ENCODE data around the gene NHLRC4. TPM values are rescaled to one million over a fixed set of nuclear protein-coding genes. Genes with fewer than 3 reads are reported as not detected.
A peak's percentile ranks its signal among the peaks of the same experiment; 100 is the strongest.

The NHLRC4 gene, protein sequence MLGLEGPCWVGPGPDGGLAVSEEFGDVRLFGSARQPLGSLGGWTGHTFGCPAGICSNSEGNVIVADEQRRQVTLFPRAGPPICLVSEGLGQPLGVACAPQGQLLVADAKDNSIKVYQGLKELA
- total RNA-seq: 2.1 and 3.3 TPM in 2 replicates
- polyA plus RNA-seq: 0.34 and 0.66 TPM in 2 replicates
- polyA plus RNA-seq (2012): 1.0 and 1.5 TPM in 2 replicates
- 0.30 and 0.63 TPM in 2 replicates for polyA minus RNA-seq (ENCODE audit: low replicate concordance)

DNA sequence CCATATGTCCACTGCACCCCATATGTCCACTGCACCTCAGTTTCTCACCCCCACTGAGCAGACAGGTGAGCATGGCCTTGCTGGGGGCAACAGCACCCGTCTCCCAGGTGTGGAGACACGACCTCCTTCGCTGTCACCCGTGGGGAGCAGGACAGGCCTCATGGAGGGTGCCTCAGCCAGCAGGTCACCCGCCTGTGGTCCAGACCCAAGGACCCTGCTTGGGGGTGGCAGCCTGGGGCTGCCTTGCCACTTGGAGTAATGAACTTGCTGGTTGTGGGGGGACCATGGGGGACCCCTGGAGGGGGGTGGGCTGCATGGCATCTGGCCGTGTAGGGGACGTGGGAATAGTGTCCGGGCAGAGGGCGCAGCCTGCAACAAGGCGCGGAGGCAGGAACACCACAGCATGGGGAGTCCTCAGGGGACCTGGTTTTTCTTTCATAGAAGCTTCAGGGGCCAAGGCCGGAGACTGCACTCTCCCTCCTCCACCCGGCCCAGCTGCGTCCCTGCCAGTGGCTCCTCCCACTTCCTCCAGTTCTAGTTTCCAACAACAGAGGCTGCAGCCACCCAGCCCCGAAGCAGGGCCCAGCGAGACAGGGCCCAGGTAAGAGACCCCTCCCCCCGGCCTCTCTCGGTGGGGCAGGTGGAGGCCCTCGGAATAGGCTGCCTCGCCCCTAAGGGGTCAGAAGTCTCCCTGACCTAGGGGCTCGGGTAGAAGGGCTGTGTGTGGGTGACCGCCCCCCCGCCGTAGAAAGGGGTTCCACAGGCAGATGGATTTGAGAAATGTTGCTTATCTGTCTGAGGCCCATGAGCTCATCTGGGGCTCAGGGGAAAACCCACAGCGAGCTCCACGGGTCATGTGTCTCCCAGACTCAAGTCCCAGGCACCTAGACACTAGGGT lies at the start of gene NHLRC4:
TSS of gene NHLRC4 (plus strand) at position 531 of the 898 bp plus-strand sequence. CDS start 1,043 bp downstream, outside the sequence.
- Histone ChIP-seq H3K27ac (ENCODE audit: insufficient read depth, low read length) (no peak within 1 kb of the TSS), H3K9me3 (ENCODE audit: control insufficient read depth, insufficient read depth, low read depth, low read length) (no peaks in the 10 kb centered on the region), H3K27me3 (ENCODE audit: control insufficient read depth, insufficient read depth, low read length) (peaks cover 2% of the 10 kb centered on the region), H2AFZ (ENCODE audit: low read length) (no peak within 1 kb of the TSS), H3K36me3 (ENCODE audit: control insufficient read depth, insufficient read depth, low read length) (no peaks in the 10 kb centered on the region), H3K4me3 (replicated peaks in 1 of 4; ENCODE audit: control extremely low read depth in 1 of 4, insufficient read depth in 1 of 4, low read depth in 3 of 4, low read length in 4 of 4) (peak within 1 kb of the TSS in 1 of 4 experiments; percentile 45), H3K4me1 (ENCODE audit: control insufficient read depth, extremely low read depth, insufficient read depth, low read length) (peaks cover 17% of the 10 kb centered on the region), H3K79me2 (ENCODE audit: control insufficient read depth, insufficient read depth, low read length) (peaks cover 9% of the 10 kb centered on the region), H3K9ac (ENCODE audit: insufficient read depth, low read length) (peak within 1 kb of the TSS; percentile 7), H4K20me1 (ENCODE audit: control insufficient read depth, extremely low read depth, insufficient read depth, low read length) (no peaks in the 10 kb centered on the region), H3K4me2 (ENCODE audit: extremely low read depth, insufficient read depth, low read length) (peak within 1 kb of the TSS; percentile 64)
- TF ChIP-seq EZH2 (IDR thresholded peaks at IDR 0.05; ENCODE audit: low read length, missing control alignments): no peak
- TF ChIP-seq, protein P1, sequence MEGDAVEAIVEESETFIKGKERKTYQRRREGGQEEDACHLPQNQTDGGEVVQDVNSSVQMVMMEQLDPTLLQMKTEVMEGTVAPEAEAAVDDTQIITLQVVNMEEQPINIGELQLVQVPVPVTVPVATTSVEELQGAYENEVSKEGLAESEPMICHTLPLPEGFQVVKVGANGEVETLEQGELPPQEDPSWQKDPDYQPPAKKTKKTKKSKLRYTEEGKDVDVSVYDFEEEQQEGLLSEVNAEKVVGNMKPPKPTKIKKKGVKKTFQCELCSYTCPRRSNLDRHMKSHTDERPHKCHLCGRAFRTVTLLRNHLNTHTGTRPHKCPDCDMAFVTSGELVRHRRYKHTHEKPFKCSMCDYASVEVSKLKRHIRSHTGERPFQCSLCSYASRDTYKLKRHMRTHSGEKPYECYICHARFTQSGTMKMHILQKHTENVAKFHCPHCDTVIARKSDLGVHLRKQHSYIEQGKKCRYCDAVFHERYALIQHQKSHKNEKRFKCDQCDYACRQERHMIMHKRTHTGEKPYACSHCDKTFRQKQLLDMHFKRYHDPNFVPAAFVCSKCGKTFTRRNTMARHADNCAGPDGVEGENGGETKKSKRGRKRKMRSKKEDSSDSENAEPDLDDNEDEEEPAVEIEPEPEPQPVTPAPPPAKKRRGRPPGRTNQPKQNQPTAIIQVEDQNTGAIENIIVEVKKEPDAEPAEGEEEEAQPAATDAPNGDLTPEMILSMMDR (conservative IDR thresholded peaks at IDR 0.05 in 1 of 2, IDR thresholded peaks at IDR 0.05 in 1 of 2; ENCODE audit: low read depth in 1 of 2, low read length in 2 of 2): no peak
- peak; percentile 31 to 60 for DNase-seq (ENCODE audit: low read depth in 2 of 2)

DNA sequence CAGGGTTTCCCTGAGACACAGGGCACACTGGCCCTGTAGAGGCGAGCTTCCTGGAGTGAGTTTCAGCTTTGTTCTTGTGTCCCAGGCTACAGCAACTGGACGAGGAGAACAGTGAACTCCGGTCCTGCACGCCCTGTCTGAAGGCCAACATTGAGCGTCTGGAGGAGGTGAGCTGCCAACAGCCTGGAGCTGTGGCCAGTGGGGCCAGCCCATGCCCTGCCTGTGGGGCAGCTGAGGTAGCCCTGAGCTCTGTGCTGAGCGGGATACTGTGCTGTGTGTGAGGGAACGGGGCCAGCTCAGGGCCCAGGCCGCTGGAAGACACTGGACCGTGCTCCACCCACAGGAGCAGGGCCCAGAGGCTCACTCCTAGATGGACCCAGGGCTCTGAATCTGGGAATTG lies 47.9 kb upstream of the NHLRC4 start:
- Histone ChIP-seq H3K4me1 (ENCODE audit: control insufficient read depth, extremely low read depth, insufficient read depth, low read length) (no peaks in the 10 kb centered on the region), H3K27me3 (ENCODE audit: control insufficient read depth, insufficient read depth, low read length) (no peaks in the 10 kb centered on the region)
- TF ChIP-seq EZH2 (IDR thresholded peaks at IDR 0.05; ENCODE audit: low read length, missing control alignments): no peak
- TF ChIP-seq, protein P1 (conservative IDR thresholded peaks at IDR 0.05 in 1 of 2, IDR thresholded peaks at IDR 0.05 in 1 of 2; ENCODE audit: low read depth in 1 of 2, low read length in 2 of 2): no peak

DNA sequence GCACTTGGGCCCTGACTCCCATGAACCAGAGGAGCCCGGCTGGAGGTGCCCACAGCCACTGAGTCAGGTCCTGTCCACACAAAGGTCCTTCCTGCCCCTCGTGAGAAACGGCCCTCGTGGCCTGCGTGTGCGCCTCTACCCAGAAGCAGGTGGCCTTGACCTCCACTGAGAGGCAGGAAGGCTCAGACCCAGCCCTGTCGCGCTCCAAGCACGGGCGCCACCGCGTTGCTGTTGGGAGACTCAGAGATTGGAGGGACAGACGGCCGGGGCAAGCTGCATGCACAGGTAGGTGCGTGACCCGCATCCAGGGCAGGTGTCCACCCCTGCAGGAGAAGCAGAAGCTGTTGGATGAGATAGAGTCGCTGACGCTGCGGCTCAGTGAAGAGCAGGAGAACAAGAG lies 47.4 kb upstream of the NHLRC4 start:
- Histone ChIP-seq H3K4me2 (ENCODE audit: extremely low read depth, insufficient read depth, low read length) (no peak overlapping the region), H3K27ac (ENCODE audit: insufficient read depth, low read length) (no peak overlapping the region)

More for the DNA sequence above, 47.9 kb upstream of the NHLRC4 start:
- H3K9ac ChIP-seq (ENCODE audit: insufficient read depth, low read length): no peak overlapping the region
- no peak overlapping the region for H2AFZ ChIP-seq (ENCODE audit: low read length)
- no peaks in the 10 kb centered on the region for H3K79me2 ChIP-seq (ENCODE audit: control insufficient read depth, insufficient read depth, low read length)
- no peak overlapping the region for H3K4me2 ChIP-seq (ENCODE audit: extremely low read depth, insufficient read depth, low read length)
- no peak for DNase-seq (ENCODE audit: low read depth in 2 of 2)
- no peaks in the 10 kb centered on the region for H3K9me3 ChIP-seq (ENCODE audit: control insufficient read depth, insufficient read depth, low read depth, low read length)
- H3K27ac ChIP-seq (ENCODE audit: insufficient read depth, low read length): no peak overlapping the region
- H4K20me1 ChIP-seq (ENCODE audit: control insufficient read depth, extremely low read depth, insufficient read depth, low read length): no peaks in the 10 kb centered on the region
- H3K4me3 ChIP-seq (replicated peaks in 1 of 4; ENCODE audit: control extremely low read depth in 1 of 4, insufficient read depth in 1 of 4, low read depth in 3 of 4, low read length in 4 of 4): no peak overlapping the region
- H3K36me3 ChIP-seq (ENCODE audit: control insufficient read depth, insufficient read depth, low read length): peaks cover 17% of the 10 kb centered on the region

More for the DNA sequence above, 47.4 kb upstream of the NHLRC4 start:
- Histone ChIP-seq H4K20me1 (ENCODE audit: control insufficient read depth, extremely low read depth, insufficient read depth, low read length) (no peaks in the 10 kb centered on the region), H3K9ac (ENCODE audit: insufficient read depth, low read length) (no peak overlapping the region), H3K27me3 (ENCODE audit: control insufficient read depth, insufficient read depth, low read length) (no peaks in the 10 kb centered on the region), H3K9me3 (ENCODE audit: control insufficient read depth, insufficient read depth, low read depth, low read length) (no peaks in the 10 kb centered on the region), H2AFZ (ENCODE audit: low read length) (no peak overlapping the region), H3K4me1 (ENCODE audit: control insufficient read depth, extremely low read depth, insufficient read depth, low read length) (no peaks in the 10 kb centered on the region), H3K36me3 (ENCODE audit: control insufficient read depth, insufficient read depth, low read length) (peaks cover 19% of the 10 kb centered on the region), H3K4me3 (replicated peaks in 1 of 4; ENCODE audit: control extremely low read depth in 1 of 4, insufficient read depth in 1 of 4, low read depth in 3 of 4, low read length in 4 of 4) (no peak overlapping the region), H3K79me2 (ENCODE audit: control insufficient read depth, insufficient read depth, low read length) (no peaks in the 10 kb centered on the region)
- no peak for DNase-seq (ENCODE audit: low read depth in 2 of 2)
- TF ChIP-seq, protein P1 (conservative IDR thresholded peaks at IDR 0.05 in 1 of 2, IDR thresholded peaks at IDR 0.05 in 1 of 2; ENCODE audit: low read depth in 1 of 2, low read length in 2 of 2): no peak
- no peak for TF ChIP-seq EZH2 (IDR thresholded peaks at IDR 0.05; ENCODE audit: low read length, missing control alignments)
